HepG2 (cell line): ENCODE measurements around the gene ZFP92. TPM values are rescaled to one million over a fixed set of nuclear protein-coding genes. Genes with fewer than 3 reads are reported as not detected.
"Not testable (repeated sequence)": the region's sequence is repeated elsewhere in the genome, so short reads cannot be mapped to it uniquely, and the experiment has no call there.

Experiments
- ATAC-seq: fragments of 200-7000 bp; cut with Tn5 transposase; 3 replicates; pipeline ENCODE4 v1.9.1; 2020; ENCODE audit warnings: mild to moderate bottlenecking, moderate library complexity
- BruUV-seq: library from RNA; stranded (reverse); fragments of 400-500 nt; replicated peaks from 2 replicates; lab custom pipeline; 2021; lab: Mats Ljungman, UMichigan
- CTCF ChIA-PET: fragments of 300-600 bp; formaldehyde crosslinking; extraction: SDS; loops from one replicate; lab custom pipeline; 2021; ENCODE audit warnings: low total read pairs, inconsistent platforms, low intra/inter-chr PET ratio; lab: Yijun Ruan, JAX
- POLR2A ChIA-PET: fragments of 350-600 bp; sonication (Branson Sonifier 250); formaldehyde crosslinking; loops from one replicate; lab custom pipeline; 2020; ENCODE audit warnings: antibody characterized with exemption, inconsistent platforms; lab: Yijun Ruan, JAX
- DNase-seq: peaks from one replicate; pipeline ENCODE4 v3.0.0-alpha.2; 2015; ENCODE audit warnings: low spot score
- FAIRE-seq: peaks from 3 replicates; lab custom pipeline; 2011; peaks lifted over from hg19 to GRCh38; lab: Jason Lieb, UNC
- H2AFZ ChIP-seq: one replicate; pipeline ENCODE4 v1.6.1; 2011; ENCODE audit warnings: low read length, inconsistent platforms
- H3K27ac ChIP-seq: fragments of 300-600 bp; 3 replicates; pipeline ENCODE4 v1.8.0; 2011; ENCODE audit warnings: mixed run types, mild to moderate bottlenecking, mixed read lengths, low read length, inconsistent platforms; ENCODE audit not compliant: insufficient read depth; ENCODE audit errors: extremely low read length
- H3K27me3 ChIP-seq, 2 experiments: fragments of 200-600 bp in 1 of 2; 2 replicates in 1 of 2; 3 replicates in 1 of 2; pipeline versions ENCODE4 v1.6.0 to v1.8.0; 2011; ENCODE audit warnings: low read length in 2 of 2, mild to moderate bottlenecking in 2 of 2, moderate library complexity in 2 of 2, inconsistent platforms in 1 of 2; ENCODE audit not compliant: insufficient read depth in 2 of 2, control insufficient read depth in 1 of 2
- H3K36me3 ChIP-seq, 2 experiments: fragments of 200-600 bp in 1 of 2; replicated peaks in 1 of 2; 2 replicates in 1 of 2; 3 replicates in 1 of 2; pipeline versions ENCODE4 v1.5.1 to v1.8.0; 2011; ENCODE audit warnings: low read length in 2 of 2, inconsistent platforms in 1 of 2; ENCODE audit not compliant: insufficient read depth in 2 of 2, control insufficient read depth in 1 of 2
- H3K4me1 ChIP-seq: 2 replicates; pipeline ENCODE4 v1.5.1; 2012; ENCODE audit warnings: low read length, inconsistent platforms; ENCODE audit not compliant: insufficient read depth
- H3K4me2 ChIP-seq: 2 replicates; pipeline ENCODE4 v1.6.0; 2011; ENCODE audit warnings: low read depth, low read length, inconsistent platforms
- H3K4me3 ChIP-seq, 3 experiments: fragments of 200-600 bp in 1 of 3; sonication (generic), shearing (Covaris generic) in 1 of 3; replicated peaks in 1 of 3; 2 replicates each; pipeline ENCODE4 v1.5.1; 2011 to 2016; ENCODE audit warnings: low read length in 3 of 3, inconsistent platforms in 2 of 3, low read depth in 2 of 3, mild to moderate bottlenecking in 2 of 3, control low read depth in 1 of 3, mixed read lengths in 1 of 3; ENCODE audit not compliant: insufficient read depth in 1 of 3
- H3K79me2 ChIP-seq: one replicate; pipeline ENCODE4 v1.6.1; 2011; ENCODE audit warnings: low read length, inconsistent platforms; ENCODE audit not compliant: insufficient read depth
- H3K9ac ChIP-seq: 2 replicates; pipeline ENCODE4 v1.6.0; 2011; ENCODE audit warnings: mild to moderate bottlenecking, low read depth, low read length, inconsistent platforms; ENCODE audit not compliant: insufficient read depth
- H3K9me3 ChIP-seq: 2 replicates; pipeline ENCODE4 v1.5.1; 2012; ENCODE audit warnings: mild to moderate bottlenecking, low read length
- H4K20me1 ChIP-seq: 2 replicates; pipeline ENCODE4 v1.6.0; 2011; ENCODE audit warnings: inconsistent platforms, mild to moderate bottlenecking, low read length, moderate library complexity; ENCODE audit not compliant: insufficient read depth
- GPN1 ChIP-seq: sonication (generic); formaldehyde crosslinking; IDR thresholded peaks from 2 replicates; pipeline ENCODE4 v1.5.1; 2020; ENCODE audit warnings: missing genetic modification reagents, borderline replicate concordance
- KMT2A ChIP-seq: sonication (generic); formaldehyde crosslinking; IDR thresholded peaks from 2 replicates; pipeline ENCODE4 v1.4.0; 2020; ENCODE audit warnings: missing genetic modification reagents
- MAFF ChIP-seq: IDR thresholded peaks from 2 replicates; pipeline ENCODE4 v1.6.1; 2011; ENCODE audit warnings: low read depth, low read length, improper control_type of control experiment
- NR2F2 ChIP-seq: IDR thresholded peaks from 2 replicates; pipeline ENCODE4 v1.6.1; 2012; ENCODE audit warnings: low read depth, inconsistent platforms, borderline replicate concordance
- SSRP1 ChIP-seq: IDR thresholded peaks from 2 replicates; pipeline ENCODE4 v1.6.1; 2016; ENCODE audit warnings: control low read depth
- TAF1 ChIP-seq: sonication (generic); formaldehyde crosslinking; IDR thresholded peaks from 2 replicates; pipeline ENCODE4 v1.4.0; 2020; ENCODE audit warnings: missing genetic modification reagents
- YY1 ChIP-seq: IDR thresholded peaks from 2 replicates; pipeline ENCODE4 v1.6.1; 2011; ENCODE audit warnings: low read length, low read depth, moderate library complexity, mild to moderate bottlenecking; ENCODE audit not compliant: insufficient read depth, insufficient replicate concordance
- ZBTB42 ChIP-seq: sonication (generic); formaldehyde crosslinking; IDR thresholded peaks from 2 replicates; pipeline ENCODE4 v1.5.0; 2020; ENCODE audit warnings: mild to moderate bottlenecking, missing genetic modification reagents
- ZNF44 ChIP-seq: sonication (generic); formaldehyde crosslinking; IDR thresholded peaks from 2 replicates; pipeline ENCODE4 v1.5.1; 2020; ENCODE audit warnings: mild to moderate bottlenecking, missing genetic modification reagents
- ZZZ3 ChIP-seq: sonication (generic); formaldehyde crosslinking; IDR thresholded peaks from 2 replicates; pipeline ENCODE4 v1.4.0; 2020; ENCODE audit warnings: missing genetic modification reagents, mild to moderate bottlenecking, borderline replicate concordance
- WGBS: methylation state at CpG from one replicate; pipeline ENCODE4 v1.1.6; 2017; ENCODE audit warnings: low lambda C conversion rate; 5-methylcytosine and 5-hydroxymethylcytosine counted together
- in situ Hi-C: cut with HindIII; loops from 2 replicates; pipeline ENCODE4 v1.10.0; 2017; ENCODE audit warnings: low pct_unique_long_range_greater_than_20kb; ENCODE audit not compliant: extremely low pct_ligation_motif_present
- intact Hi-C: fragments of 100-400 bp; cut with micrococcal nuclease; formaldehyde crosslinking; loops from one replicate; pipeline ENCODE4 v1.10.0; 2022; ENCODE audit not compliant: unreplicated experiment
- polyA plus RNA-seq, 8 experiments: library from polyadenylated mRNA; depleted of rRNA in 3 of 8; stranded (reverse) in 7 of 8; unstranded in 1 of 8; fragments of >200 nt; fragmentation: Illumina TruSeq in 4 of 8; extraction: Trizol in 4 of 8; gene quantifications; 2 replicates each; pipeline versions ENCODE4 v1.2.1 to v1.2.3, GENCODE V29; 2011 to 2016; ENCODE audit warnings: low read depth in 4 of 8, missing spikeins in 1 of 8, mixed read lengths in 1 of 8; ENCODE audit not compliant: insufficient read depth in 1 of 8
- total RNA-seq, 5 experiments: library from RNA; depleted of rRNA; stranded (reverse); fragments of >200 nt; fragmentation: Illumina TruSeq; extraction: Trizol; gene quantifications; 2 replicates each; pipeline ENCODE4 v1.2.3, GENCODE V29; 2016; ENCODE audit warnings: low read depth in 1 of 5
- TF ChIP-seq, protein P1 (sequence below): sonication (generic); formaldehyde crosslinking; IDR thresholded peaks from 2 replicates; pipeline ENCODE4 v1.9.0; 2022; ENCODE audit warnings: missing genetic modification reagents, mild to moderate bottlenecking, borderline replicate concordance
- TF ChIP-seq, protein P2 (sequence below): sonication (generic); formaldehyde crosslinking; IDR thresholded peaks from 2 replicates; pipeline ENCODE4 v1.5.0; 2020; ENCODE audit warnings: missing genetic modification reagents

ZFP92 gene
- total and polyA plus RNA-seq, 2 of the 13 experiments (the other 11 are each of a cell fraction or from before 2014, with no cell fraction given): 0.02 TPM; not detected in 1

- TF ChIP-seq SSRP1 (CRISPR knock-in tag): no peak
- TF ChIP-seq, protein P1, sequence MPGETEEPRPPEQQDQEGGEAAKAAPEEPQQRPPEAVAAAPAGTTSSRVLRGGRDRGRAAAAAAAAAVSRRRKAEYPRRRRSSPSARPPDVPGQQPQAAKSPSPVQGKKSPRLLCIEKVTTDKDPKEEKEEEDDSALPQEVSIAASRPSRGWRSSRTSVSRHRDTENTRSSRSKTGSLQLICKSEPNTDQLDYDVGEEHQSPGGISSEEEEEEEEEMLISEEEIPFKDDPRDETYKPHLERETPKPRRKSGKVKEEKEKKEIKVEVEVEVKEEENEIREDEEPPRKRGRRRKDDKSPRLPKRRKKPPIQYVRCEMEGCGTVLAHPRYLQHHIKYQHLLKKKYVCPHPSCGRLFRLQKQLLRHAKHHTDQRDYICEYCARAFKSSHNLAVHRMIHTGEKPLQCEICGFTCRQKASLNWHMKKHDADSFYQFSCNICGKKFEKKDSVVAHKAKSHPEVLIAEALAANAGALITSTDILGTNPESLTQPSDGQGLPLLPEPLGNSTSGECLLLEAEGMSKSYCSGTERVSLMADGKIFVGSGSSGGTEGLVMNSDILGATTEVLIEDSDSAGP (CRISPR knock-in tag): no peak
Observed at GRCh38 chrX:153384390-153384789, 26.9 kb upstream of the ZFP92 start (continued).

DNA sequence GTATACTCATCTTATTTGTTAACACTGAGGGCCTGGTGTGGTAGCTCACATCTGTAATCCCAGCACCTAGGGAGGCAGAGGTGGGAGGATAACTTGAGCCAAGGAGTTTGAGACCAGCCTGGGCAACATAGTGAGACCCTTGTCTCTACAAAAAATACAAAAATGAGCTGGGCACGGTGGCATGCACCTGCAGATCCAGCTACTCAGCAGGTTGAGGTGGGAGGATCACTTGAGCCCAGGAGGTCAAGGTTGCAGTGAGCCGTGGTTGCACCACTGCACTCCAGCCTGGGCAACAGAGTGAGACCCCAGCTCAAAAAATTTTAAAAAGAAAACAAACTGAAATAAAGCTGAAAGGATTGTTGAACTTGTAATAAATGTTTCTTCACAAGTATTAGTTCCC, 26.3 kb upstream of the ZFP92 start:
- BruUV-seq, H3K9me3 ChIP-seq, FAIRE-seq, H3K27me3 ChIP-seq, H3K4me2 ChIP-seq, ATAC-seq, DNase-seq, in situ Hi-C loops, CTCF ChIA-PET, H3K27ac ChIP-seq, H3K79me2 ChIP-seq, H3K36me3 ChIP-seq, H4K20me1 ChIP-seq, POLR2A ChIA-PET, H3K4me3 ChIP-seq, H3K9ac ChIP-seq, H2AFZ ChIP-seq, intact Hi-C loops: not testable (repeated sequence)
- WGBS: 0% methylated on average over 2 of the region's 2 CpGs
- peaks cover 19% of the 10 kb centered on the region for H3K4me1 ChIP-seq

GRCh38 chrX:153386097-153386496, 25.2 kb upstream of the ZFP92 start:
- 21% methylated on average over 5 of the region's 5 CpGs for WGBS
- ChIA-PET POLR2A (no interaction called here), CTCF (no interaction called here)
- no peaks in the 10 kb centered on the region for H3K79me2 ChIP-seq
- ATAC-seq (no peak), DNase-seq (no peak), FAIRE-seq (no peak)
- no peak overlapping the region for H2AFZ ChIP-seq
- in situ Hi-C loops: no loop called here
- no TSS peak for BruUV-seq
- no peak for TF ChIP-seq GPN1 (CRISPR knock-in tag)
- no peak for TF ChIP-seq MAFF
- TF ChIP-seq ZNF44 (CRISPR knock-in tag): no peak
- no peak for TF ChIP-seq YY1
- TF ChIP-seq, protein P2, sequence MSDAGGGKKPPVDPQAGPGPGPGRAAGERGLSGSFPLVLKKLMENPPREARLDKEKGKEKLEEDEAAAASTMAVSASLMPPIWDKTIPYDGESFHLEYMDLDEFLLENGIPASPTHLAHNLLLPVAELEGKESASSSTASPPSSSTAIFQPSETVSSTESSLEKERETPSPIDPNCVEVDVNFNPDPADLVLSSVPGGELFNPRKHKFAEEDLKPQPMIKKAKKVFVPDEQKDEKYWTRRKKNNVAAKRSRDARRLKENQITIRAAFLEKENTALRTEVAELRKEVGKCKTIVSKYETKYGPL (CRISPR knock-in tag): no peak
- TF ChIP-seq KMT2A: no peak
- no peak for TF ChIP-seq ZZZ3 (CRISPR knock-in tag)
- no peak for TF ChIP-seq NR2F2
- TF ChIP-seq TAF1 (CRISPR knock-in tag): no peak
- no peak for TF ChIP-seq ZBTB42
- intact Hi-C loops: no loop called here
- no peak overlapping the region for H3K4me2 ChIP-seq
- H3K4me1 ChIP-seq: peaks cover 15% of the 10 kb centered on the region
- H3K4me3 ChIP-seq: no peak overlapping the region
- no peaks in the 10 kb centered on the region for H3K27me3 ChIP-seq
- H3K9ac ChIP-seq: no peak overlapping the region
- no peak overlapping the region for H3K27ac ChIP-seq
- no peaks in the 10 kb centered on the region for H3K36me3 ChIP-seq
- H4K20me1 ChIP-seq: no peaks in the 10 kb centered on the region
- no peaks in the 10 kb centered on the region for H3K9me3 ChIP-seq
